ENCODE measurements around the gene PHLPP1.

PHLPP1 gene

DNA sequence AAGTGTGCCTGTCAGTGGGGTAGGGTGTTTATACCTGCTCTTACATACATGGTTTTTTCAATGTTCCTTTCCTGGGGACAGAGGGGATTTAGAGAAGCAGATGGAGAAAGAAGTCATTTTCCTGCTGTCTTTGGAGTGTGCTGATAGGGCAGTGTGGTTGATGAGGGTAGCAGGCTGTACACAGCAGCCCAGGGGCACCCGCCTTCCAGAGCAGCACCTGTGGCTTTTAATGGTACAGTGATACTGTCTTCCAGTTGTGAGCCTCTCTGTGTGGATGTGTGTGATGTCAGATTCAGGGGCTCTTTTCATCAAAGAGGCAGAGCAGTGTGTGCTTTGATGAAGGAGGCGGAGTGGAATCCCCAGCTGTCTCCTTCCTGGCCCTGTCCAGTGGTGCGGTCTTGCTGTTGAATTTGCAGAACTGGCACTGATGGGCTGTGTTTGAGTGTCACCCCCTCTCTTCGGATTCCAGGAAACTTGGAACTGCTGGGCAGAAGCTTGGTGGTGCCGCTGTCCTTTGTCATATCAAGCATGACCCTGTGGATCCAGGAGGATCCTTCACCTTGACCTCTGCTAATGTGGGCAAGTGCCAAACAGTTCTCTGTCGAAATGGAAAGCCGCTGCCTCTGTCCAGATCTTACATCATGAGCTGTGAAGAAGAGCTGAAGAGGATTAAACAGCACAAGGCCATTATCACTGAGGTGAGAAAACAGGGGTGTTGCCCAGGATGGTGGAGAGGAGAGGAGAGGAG is 259.8 kb downstream of the PHLPP1 start:
- H3K36me3 ChIP-seq (ENCODE audit: low read depth) = peaks cover 6% of the 10 kb centered on the region
- no peak overlapping the region for H3K27ac ChIP-seq (ENCODE audit: poor library complexity, severe bottlenecking)
- no peaks in the 10 kb centered on the region for H3K27me3 ChIP-seq (ENCODE audit: insufficient read depth, poor library complexity, severe bottlenecking)
- TF ChIP-seq, protein P1, sequence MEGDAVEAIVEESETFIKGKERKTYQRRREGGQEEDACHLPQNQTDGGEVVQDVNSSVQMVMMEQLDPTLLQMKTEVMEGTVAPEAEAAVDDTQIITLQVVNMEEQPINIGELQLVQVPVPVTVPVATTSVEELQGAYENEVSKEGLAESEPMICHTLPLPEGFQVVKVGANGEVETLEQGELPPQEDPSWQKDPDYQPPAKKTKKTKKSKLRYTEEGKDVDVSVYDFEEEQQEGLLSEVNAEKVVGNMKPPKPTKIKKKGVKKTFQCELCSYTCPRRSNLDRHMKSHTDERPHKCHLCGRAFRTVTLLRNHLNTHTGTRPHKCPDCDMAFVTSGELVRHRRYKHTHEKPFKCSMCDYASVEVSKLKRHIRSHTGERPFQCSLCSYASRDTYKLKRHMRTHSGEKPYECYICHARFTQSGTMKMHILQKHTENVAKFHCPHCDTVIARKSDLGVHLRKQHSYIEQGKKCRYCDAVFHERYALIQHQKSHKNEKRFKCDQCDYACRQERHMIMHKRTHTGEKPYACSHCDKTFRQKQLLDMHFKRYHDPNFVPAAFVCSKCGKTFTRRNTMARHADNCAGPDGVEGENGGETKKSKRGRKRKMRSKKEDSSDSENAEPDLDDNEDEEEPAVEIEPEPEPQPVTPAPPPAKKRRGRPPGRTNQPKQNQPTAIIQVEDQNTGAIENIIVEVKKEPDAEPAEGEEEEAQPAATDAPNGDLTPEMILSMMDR (IDR thresholded peaks at IDR 0.05; ENCODE audit: poor library complexity, severe bottlenecking) = no peak
- no peak overlapping the region for H3K4me3 ChIP-seq (ENCODE audit: severe bottlenecking)
- no peaks in the 10 kb centered on the region for H3K4me1 ChIP-seq (ENCODE audit: insufficient read depth, poor library complexity, severe bottlenecking)
- ATAC-seq (ENCODE audit: low read depth) = no peak
- no peaks in the 10 kb centered on the region for H3K9me3 ChIP-seq (ENCODE audit: severe bottlenecking)
- DNase-seq (ENCODE audit: low spot score) = no peak

DNA sequence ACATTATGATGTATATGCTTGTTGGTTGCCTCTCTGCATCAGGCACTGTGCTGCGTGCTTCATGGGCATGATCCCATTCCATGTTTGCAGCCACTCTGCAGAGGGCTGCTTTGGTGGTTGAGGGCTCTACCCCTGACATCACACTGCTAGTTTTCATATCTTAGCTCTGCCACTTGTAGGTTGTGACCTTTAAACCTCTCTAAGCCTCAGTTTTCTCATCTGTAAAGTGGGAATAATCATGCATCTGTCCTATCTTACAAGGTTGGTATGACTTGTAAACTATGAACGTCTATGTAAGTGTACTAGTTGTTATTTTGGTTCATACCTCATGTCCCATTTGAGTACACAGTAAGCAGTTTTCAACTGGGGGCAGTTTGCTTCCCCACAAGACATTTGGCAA is 260.4 kb downstream of the PHLPP1 start:
- TF ChIP-seq, protein P1 (IDR thresholded peaks at IDR 0.05; ENCODE audit: poor library complexity, severe bottlenecking) = no peak
- no peaks in the 10 kb centered on the region for H3K27me3 ChIP-seq (ENCODE audit: insufficient read depth, poor library complexity, severe bottlenecking)
- no peaks in the 10 kb centered on the region for H3K9me3 ChIP-seq (ENCODE audit: severe bottlenecking)
- no peak overlapping the region for H3K4me3 ChIP-seq (ENCODE audit: severe bottlenecking)
- H3K36me3 ChIP-seq (ENCODE audit: low read depth) = peaks cover 6% of the 10 kb centered on the region
- no peak overlapping the region for H3K27ac ChIP-seq (ENCODE audit: poor library complexity, severe bottlenecking)
- H3K4me1 ChIP-seq (ENCODE audit: insufficient read depth, poor library complexity, severe bottlenecking) = no peaks in the 10 kb centered on the region
- no peak for ATAC-seq (ENCODE audit: low read depth)
- no peak for DNase-seq (ENCODE audit: low spot score)

DNA sequence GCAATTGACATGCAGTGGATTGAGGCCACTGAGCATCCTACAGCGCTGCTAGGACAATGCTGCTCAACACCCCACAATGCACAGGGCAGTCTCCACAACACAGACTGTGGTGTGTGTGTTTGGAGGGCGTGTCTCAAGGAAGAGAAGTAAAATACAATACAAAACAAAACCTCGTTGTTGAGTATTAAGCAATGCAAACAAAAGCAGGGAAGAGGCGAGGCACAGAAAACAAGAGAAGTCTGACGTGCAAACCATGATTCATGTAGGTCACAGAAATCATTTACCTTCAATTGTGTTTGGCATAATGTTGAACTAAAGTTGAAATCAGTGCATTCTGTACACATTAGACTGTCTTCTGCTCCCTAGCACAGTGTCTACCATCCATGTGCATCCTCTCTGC is 260.9 kb downstream of the PHLPP1 start:
- Histone ChIP-seq H3K4me3 (ENCODE audit: severe bottlenecking) (no peak overlapping the region), H3K4me1 (ENCODE audit: insufficient read depth, poor library complexity, severe bottlenecking) (no peaks in the 10 kb centered on the region), H3K27ac (ENCODE audit: poor library complexity, severe bottlenecking) (no peak overlapping the region), H3K36me3 (ENCODE audit: low read depth) (peaks cover 6% of the 10 kb centered on the region), H3K9me3 (ENCODE audit: severe bottlenecking) (no peaks in the 10 kb centered on the region), H3K27me3 (ENCODE audit: insufficient read depth, poor library complexity, severe bottlenecking) (no peaks in the 10 kb centered on the region)
- no peak for DNase-seq (ENCODE audit: low spot score)
- no peak; the same call in 2 of the 3 replicates for ATAC-seq (ENCODE audit: low read depth)
- TF ChIP-seq, protein P1 (IDR thresholded peaks at IDR 0.05; ENCODE audit: poor library complexity, severe bottlenecking) = no peak

DNA sequence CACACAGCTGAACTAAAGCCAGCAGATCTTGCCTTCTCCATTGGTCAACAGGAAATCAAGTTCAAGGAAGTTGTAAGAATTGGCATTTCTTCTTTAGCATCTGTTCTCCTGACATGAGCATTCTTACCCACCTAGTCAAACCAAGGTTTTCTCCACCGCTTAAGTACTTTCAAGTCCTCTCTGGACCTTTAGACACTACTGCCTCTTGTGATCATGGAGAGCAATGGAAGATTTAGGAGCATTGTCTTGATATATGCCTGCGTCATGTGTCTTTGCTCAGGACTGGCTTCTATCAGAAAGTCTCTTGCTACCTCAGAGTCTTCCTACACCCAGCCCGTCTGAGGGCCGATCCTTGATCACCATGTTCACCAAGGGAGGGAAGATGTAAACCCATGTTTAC is 262.2 kb downstream of the PHLPP1 start:
- H3K36me3 ChIP-seq (ENCODE audit: low read depth) = peaks cover 6% of the 10 kb centered on the region
- ATAC-seq (ENCODE audit: low read depth) = no peak
- no peak for DNase-seq (ENCODE audit: low spot score)
- no peaks in the 10 kb centered on the region for H3K4me1 ChIP-seq (ENCODE audit: insufficient read depth, poor library complexity, severe bottlenecking)
- H3K27me3 ChIP-seq (ENCODE audit: insufficient read depth, poor library complexity, severe bottlenecking) = no peaks in the 10 kb centered on the region
- TF ChIP-seq, protein P1 (IDR thresholded peaks at IDR 0.05; ENCODE audit: poor library complexity, severe bottlenecking) = no peak
- H3K27ac ChIP-seq (ENCODE audit: poor library complexity, severe bottlenecking) = no peak overlapping the region
- no peaks in the 10 kb centered on the region for H3K9me3 ChIP-seq (ENCODE audit: severe bottlenecking)
- H3K4me3 ChIP-seq (ENCODE audit: severe bottlenecking) = no peak overlapping the region
